GM12875 (cell line): Measurements from ENCODE around the gene PTPRF.

Experiments used
- H3K4me3 ChIP-seq: one replicate; pipeline ENCODE4 v1.5.1; 2011; ENCODE audit warnings: low read depth, low read length, control low read depth
- TF ChIP-seq, protein P1 (sequence below): IDR thresholded peaks from 2 replicates; pipeline ENCODE4 v1.5.1; 2011; ENCODE audit warnings: low read depth, mild to moderate bottlenecking, control low read depth, inconsistent platforms, low read length, moderate library complexity, borderline replicate concordance; ENCODE audit not compliant: insufficient read depth

Gene PTPRF

DNA sequence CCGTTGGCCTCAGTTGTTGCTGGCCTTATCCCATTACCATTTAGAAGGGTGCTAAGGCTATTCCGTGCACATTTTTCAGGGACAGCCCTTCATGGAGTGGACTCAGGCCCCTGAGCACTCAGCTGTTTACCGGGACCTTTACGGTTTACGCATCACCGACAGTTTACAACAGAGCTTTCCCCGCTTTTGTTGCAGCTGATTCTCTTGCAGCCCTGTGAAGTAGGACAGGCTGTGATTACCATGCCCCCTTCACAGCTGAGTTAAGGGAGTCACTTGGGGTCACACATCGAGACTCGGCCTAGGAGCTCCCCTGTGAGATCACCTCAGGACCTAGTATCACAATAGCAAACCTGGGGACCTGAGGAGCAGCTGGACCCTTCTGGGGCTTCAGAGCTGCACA is 41.9 kb downstream of the PTPRF start:
- H3K4me3 ChIP-seq = no peak overlapping the region
- TF ChIP-seq, protein P1, sequence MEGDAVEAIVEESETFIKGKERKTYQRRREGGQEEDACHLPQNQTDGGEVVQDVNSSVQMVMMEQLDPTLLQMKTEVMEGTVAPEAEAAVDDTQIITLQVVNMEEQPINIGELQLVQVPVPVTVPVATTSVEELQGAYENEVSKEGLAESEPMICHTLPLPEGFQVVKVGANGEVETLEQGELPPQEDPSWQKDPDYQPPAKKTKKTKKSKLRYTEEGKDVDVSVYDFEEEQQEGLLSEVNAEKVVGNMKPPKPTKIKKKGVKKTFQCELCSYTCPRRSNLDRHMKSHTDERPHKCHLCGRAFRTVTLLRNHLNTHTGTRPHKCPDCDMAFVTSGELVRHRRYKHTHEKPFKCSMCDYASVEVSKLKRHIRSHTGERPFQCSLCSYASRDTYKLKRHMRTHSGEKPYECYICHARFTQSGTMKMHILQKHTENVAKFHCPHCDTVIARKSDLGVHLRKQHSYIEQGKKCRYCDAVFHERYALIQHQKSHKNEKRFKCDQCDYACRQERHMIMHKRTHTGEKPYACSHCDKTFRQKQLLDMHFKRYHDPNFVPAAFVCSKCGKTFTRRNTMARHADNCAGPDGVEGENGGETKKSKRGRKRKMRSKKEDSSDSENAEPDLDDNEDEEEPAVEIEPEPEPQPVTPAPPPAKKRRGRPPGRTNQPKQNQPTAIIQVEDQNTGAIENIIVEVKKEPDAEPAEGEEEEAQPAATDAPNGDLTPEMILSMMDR = no peak

DNA sequence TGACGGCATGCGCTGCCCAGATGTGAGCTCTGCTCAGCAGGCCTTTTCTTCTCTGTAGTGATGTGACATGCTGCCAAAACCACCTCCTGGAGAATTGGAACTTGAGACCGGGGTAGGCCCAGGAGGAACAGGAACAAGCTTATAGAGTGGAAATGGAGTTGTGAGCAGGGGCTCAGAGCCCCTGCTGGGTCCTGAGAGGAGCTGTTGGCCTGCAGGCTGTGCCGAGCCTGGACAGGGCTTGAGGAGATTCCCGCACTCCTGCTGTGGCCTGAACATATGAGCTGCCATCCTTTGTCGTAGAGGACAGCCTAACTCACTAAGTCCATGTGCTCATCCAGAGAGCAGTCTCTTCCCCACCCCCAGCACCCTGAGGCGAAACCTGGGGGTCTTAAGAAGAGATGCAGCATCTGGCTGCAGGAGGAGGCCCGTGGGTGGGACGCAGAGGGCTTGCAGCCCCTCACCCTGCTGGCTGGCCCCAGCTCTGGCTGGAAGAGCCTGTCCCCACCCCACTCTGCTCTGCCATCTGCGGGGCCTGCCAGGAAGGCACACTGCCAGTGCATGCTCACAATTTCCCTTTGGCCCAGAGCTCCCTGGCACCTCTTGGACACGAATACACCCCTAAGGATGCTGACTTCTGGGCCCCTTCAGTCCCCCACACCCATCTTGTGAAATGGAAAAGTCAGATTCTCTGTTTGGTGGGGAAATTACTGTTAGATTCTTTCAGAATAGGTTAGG is 42.5 kb downstream of the PTPRF start:
- TF ChIP-seq, protein P1 = no peak
- H3K4me3 ChIP-seq = no peak overlapping the region

DNA sequence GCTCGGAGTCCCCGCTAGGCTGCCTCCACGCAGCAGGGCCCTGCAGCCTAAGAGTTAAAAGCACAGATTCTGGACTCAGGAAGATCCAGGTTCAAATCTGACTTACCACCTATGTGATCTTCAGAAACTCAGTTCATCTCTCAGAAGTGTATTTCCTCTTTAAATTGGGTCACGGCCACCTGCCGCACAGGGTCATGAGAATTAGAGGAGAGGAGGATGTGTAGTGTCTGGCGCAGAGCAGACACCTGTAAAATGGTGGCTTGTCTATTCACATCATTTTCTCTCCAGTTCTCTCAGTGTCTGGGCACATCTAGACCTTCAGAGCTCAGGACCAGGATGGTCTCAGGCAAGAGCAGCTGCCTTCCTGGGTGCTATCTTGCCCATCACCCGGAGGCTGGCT is 45.8 kb downstream of the PTPRF start:
- TF ChIP-seq, protein P1 = no peak

DNA sequence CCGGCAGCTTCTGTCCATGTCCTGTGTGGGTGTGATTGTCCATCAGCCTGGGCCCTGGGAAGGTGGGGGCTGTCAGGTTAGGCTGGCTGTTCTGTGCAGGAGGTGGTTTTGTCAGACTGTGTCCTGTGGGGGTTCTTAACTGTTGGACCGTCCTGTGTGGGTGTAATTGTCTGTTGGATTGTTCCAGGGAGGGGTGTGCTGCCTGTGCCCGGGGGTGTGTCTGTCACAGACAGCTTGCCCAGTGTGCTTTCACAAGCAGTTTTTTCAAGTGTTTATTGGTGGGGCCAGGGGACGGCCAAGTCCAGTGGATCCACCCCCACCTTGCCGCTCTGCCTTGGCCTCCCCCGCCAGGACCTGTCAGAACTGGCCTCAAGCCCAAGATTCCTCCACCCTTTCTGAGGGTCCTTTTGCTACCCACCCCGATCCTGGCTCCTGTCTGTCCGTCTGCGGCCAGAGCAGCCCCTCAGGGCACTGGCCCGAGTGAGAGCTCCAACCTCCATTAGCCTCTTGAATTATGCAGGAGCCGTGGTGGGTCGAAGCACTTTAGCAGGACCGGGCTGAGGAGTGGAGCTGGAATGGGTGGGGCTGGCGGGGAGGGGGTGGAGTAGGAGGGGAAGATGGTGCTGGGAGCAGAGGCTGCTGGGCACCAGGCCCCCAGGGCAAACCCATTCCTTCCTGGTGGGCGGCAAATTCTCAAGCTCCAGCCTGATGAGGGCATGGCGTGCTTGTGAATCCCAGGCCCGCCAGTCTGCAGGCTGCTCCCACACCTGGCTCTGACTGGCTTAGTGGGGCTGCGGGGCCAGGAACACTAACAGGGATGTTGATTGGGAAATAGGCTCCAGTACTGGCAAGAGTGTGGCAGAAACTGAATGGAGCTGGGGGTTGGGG is 47.2 kb downstream of the PTPRF start:
- TF ChIP-seq, protein P1 = no peak
- no peak overlapping the region for H3K4me3 ChIP-seq

More for the DNA sequence above, 45.8 kb downstream of the PTPRF start:
- H3K4me3 ChIP-seq = no peak overlapping the region

DNA sequence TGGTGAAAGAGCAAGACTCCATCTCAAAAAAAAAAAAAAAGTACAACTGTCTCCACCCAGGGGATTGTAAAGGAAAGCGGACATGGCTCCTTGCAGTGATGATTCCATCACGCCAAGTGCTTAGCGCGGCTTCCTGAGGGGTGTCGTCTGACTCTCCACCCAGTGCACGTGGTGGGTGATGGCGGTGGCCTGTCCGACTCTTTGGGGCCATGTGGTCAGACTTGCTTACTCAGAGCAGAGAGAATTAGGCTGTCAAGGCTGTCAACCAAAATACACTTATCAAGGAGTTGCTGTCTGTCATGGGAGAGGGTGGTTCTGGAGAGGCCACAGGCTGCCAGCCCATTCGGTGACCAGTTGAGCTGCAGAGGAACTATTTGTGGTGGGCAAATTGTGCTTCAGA is 49.4 kb downstream of the PTPRF start:
- TF ChIP-seq, protein P1 = no peak
- H3K4me3 ChIP-seq = no peak overlapping the region

DNA sequence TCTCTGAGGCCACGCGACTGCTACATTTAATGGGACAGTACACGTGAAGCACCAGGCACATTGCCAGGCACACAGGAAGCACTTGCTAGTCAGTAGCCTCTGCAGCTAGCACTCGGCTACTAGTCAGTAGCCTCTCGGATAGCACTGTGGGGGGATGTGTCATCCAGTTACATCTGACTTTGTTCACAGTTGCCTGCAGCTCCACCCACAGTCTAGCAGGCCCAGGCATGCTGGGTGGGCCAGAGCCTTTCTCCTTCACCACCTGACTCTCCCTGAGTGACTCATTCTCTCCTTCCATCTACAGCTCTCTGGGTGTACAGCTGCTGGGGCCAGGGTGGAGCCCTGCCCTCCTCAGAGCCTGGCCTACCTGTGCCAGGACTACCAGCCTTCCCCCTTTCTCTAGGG is 51.5 kb downstream of the PTPRF start:
- no peak overlapping the region for H3K4me3 ChIP-seq
- TF ChIP-seq, protein P1 = no peak
